Measurements from ENCODE around the gene METRNL.

DNA sequence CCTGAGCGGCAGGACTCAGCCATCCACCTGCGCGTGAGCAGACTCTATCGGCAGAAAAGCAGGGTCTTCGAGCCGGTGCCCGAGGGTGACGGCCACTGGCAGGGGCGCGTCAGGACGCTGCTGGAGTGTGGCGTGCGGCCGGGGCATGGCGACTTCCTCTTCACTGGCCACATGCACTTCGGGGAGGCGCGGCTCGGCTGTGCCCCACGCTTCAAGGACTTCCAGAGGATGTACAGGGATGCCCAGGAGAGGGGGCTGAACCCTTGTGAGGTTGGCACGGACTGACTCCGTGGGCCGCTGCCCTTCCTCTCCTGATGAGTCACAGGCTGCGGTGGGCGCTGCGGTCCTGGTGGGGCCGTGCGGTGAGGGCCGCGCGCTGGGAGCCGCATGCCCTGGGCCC, 14.9 kb downstream of the METRNL start:
- TF ChIP-seq POLR2A (IDR thresholded peaks at IDR 0.05) = no peak
- TF ChIP-seq, protein P1, sequence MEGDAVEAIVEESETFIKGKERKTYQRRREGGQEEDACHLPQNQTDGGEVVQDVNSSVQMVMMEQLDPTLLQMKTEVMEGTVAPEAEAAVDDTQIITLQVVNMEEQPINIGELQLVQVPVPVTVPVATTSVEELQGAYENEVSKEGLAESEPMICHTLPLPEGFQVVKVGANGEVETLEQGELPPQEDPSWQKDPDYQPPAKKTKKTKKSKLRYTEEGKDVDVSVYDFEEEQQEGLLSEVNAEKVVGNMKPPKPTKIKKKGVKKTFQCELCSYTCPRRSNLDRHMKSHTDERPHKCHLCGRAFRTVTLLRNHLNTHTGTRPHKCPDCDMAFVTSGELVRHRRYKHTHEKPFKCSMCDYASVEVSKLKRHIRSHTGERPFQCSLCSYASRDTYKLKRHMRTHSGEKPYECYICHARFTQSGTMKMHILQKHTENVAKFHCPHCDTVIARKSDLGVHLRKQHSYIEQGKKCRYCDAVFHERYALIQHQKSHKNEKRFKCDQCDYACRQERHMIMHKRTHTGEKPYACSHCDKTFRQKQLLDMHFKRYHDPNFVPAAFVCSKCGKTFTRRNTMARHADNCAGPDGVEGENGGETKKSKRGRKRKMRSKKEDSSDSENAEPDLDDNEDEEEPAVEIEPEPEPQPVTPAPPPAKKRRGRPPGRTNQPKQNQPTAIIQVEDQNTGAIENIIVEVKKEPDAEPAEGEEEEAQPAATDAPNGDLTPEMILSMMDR (IDR thresholded peaks at IDR 0.05) = no peak

All from uterus (tissue), 2 donors.